HG02981 (cell line): Measurements from ENCODE around the gene DICER1.
"Not testable (repeated sequence)": the region's sequence is repeated elsewhere in the genome, so short reads cannot be mapped to it uniquely, and the experiment has no call there.

Source experiments
- ATAC-seq: cut with Tn5 transposase; IDR thresholded peaks from one replicate; pipeline ENCODE4 v1.9.1; 2021; ENCODE audit warnings: mild to moderate bottlenecking, moderate library complexity; ENCODE audit not compliant: unreplicated experiment

Gene DICER1

GRCh38 chr14:95157327-95158189, at the start of gene DICER1:
DICER1 (minus strand) TSS chr14:95157529; CDS start chr14:95133458, 24,071 bp downstream.
- ATAC-seq = peak; percentile 75

- ATAC-seq = no peak
These were observed 49.2 kb upstream of the DICER1 start for GRCh38 chr14:95206534-95206933.

- no peak for ATAC-seq
These were observed 47.4 kb upstream of the DICER1 start for GRCh38 chr14:95204705-95205104.

- ATAC-seq = not testable (repeated sequence)
These were observed 44.4 kb upstream of the DICER1 start for GRCh38 chr14:95201745-95202144.

DNA sequence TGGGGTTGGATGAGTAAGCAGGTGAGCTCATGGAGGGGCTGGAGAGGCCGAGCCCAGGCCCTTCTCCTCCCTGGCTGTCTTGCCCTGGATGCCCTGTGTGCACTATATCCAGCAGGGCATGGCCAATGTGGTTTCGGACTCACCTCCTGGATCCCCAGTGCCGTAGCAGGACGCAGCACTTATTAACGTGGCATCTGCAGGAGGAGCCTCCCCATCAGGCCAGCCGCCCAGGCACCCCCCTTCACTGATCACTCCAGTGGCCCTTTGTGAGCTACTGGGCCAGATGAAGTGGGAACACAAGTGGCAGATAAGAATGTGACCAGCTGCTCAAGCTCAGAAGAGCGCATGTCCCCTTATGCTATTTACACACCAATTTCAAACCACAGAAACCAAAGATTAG, 43.1 kb upstream of the DICER1 start:
- no peak for ATAC-seq

GRCh38 chr14:95199298-95199983, 42.1 kb upstream of the DICER1 start:
- no peak for ATAC-seq

DNA sequence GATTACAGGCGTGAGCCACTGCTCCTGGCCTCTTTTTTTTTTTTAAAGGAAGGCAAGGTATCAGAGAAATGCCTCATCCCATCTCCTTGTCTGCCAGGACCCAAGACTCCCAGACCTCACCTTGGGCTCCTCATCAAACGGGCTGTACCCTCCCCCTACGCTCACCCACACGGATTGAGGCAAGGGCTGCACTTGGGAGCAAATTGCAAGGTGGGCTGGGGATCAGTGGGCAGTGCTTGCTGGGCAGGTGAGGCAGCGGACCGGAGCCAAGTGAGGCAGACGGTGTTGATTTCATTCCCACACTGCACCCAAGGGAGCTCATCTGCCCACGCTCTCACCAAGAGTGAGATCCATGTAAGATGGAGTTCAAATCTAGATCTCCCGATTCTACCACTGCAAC, 41.0 kb upstream of the DICER1 start:
- no peak for ATAC-seq

GRCh38 chr14:95197551-95197950, 40.2 kb upstream of the DICER1 start:
- ATAC-seq = no peak

GRCh38 chr14:95196826-95197545, 39.7 kb upstream of the DICER1 start:
- no peak for ATAC-seq

- ATAC-seq = no peak
These were observed 38.9 kb upstream of the DICER1 start for GRCh38 chr14:95196268-95196667.

DNA sequence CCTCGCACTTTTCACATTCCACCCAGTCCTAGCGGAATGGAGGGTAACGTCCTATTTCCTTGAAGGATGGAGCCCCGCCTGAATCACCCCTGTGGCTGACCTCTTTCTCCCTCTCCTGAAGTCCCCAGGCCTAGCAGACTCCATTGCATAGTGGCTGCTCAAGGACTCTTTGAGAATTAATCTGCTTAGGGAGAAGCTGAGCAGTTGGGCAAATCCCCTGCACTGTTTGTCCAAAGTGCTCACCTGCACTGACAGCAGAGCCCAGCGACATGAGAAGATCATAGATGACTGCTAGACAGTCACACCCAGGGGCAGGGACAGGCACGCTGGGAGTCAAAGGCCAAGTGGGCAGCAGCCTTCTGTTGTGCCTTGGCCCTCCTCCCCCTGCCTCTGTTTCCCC, 37.7 kb upstream of the DICER1 start:
- no peak for ATAC-seq

DNA sequence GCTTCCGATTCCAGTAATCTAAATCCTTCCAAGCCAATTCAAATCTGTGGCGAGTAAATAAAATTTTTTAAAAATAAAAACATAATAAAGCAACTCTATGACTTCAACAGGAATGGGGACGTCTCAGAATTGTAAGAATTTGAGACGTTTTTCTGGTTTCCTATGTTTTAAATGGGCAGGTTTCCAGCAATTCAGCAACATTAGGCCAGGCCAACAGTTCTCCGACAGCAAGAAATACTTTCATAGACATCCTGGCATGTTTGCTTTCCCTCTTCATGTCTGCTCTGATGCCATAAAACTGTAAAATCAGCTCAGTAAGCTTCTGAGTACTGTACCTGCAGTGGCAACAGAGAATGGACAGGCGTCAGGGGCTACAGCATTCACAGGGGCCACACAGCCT, 35.8 kb upstream of the DICER1 start:
- ATAC-seq = no peak

- ATAC-seq = no peak
These were observed 35.0 kb upstream of the DICER1 start for GRCh38 chr14:95192311-95192710.

- ATAC-seq = no peak
These were observed 34.3 kb upstream of the DICER1 start for GRCh38 chr14:95191445-95192199.

- ATAC-seq = no peak
These were observed 33.5 kb upstream of the DICER1 start for GRCh38 chr14:95190857-95191256.

GRCh38 chr14:95190346-95190840, 33.1 kb upstream of the DICER1 start:
- no peak for ATAC-seq

- ATAC-seq = no peak
These were observed 32.2 kb upstream of the DICER1 start for GRCh38 chr14:95189367-95190132.

GRCh38 chr14:95188380-95188779, 31.1 kb upstream of the DICER1 start:
- ATAC-seq = no peak

DNA sequence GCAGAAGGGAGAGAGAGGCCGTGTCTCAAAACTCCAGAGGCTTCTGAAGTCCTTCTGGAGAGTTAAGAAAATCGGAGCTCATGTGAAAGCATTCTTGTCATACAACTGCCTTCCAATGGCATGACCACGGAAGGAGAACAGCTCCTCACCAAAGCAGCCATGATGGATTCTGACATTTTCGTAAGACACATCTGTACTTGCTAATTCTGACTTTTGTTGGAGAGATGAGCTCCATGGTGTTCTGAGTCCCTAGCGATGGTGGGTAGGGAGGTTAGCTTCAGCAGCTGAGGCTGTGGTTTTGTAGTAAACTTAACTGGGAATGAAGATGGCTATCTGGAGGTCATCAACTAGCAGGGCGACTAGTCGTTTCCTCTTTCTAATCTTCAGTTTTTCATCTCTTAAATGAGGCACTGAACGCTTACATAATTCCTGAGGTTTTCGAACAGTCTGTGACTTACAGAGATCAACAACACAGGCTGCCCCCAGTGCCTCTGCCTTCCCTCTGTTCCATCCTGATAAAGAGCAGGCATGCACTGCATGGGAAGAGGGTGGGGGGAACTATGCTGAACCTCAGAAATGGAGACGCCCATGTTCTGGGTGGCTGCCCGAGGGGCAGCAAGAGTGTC, 28.6 kb upstream of the DICER1 start:
- ATAC-seq = no peak
